Panc1 (cell line): Measurements from ENCODE around the gene FOCAD.

Experiments
- POLR2AphosphoS5 ChIP-seq: IDR thresholded peaks from 2 replicates; pipeline ENCODE4 v1.6.1; 2012; ENCODE audit warnings: mild to moderate bottlenecking, low read depth, low read length, moderate library complexity
- SIN3A ChIP-seq: IDR thresholded peaks from 2 replicates; pipeline ENCODE4 v1.6.1; 2012; ENCODE audit warnings: low read depth, mild to moderate bottlenecking, low read length, moderate library complexity, borderline replicate concordance; ENCODE audit not compliant: insufficient read depth
- TF ChIP-seq, protein P1 (sequence below): fragments of 450-650 bp; IDR thresholded peaks from 2 replicates; pipeline ENCODE4 v1.5.1; 2017; ENCODE audit warnings: mild to moderate bottlenecking
- TF ChIP-seq, protein P2 (sequence below), 2 experiments: IDR thresholded peaks; 2 replicates each; pipeline ENCODE4 v1.6.1; 2011 to 2012; ENCODE audit warnings: low read depth in 2 of 2, control low read depth in 1 of 2, low read length in 1 of 2, mild to moderate bottlenecking in 1 of 2, moderate library complexity in 1 of 2; ENCODE audit not compliant: insufficient read depth in 1 of 2

DNA sequence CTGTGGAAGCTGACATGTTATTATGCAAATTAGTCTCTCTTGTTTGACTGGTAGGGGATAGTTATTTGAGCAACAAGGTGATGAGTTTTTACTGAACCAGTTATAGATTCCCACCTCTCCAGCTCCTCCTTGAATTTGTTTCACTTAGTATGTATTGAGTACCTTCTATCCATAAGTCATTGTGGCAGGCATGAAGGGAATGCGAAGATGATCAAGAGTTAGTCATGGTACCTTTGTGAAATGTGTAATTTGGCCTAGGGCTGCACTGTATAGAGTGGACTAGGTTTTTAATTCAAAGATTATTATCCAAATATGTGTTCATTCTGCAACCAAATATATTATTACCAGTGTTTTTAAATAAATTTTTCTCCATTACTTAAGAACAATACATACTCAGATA is 237.3 kb downstream of the FOCAD start:
- TF ChIP-seq, protein P1, sequence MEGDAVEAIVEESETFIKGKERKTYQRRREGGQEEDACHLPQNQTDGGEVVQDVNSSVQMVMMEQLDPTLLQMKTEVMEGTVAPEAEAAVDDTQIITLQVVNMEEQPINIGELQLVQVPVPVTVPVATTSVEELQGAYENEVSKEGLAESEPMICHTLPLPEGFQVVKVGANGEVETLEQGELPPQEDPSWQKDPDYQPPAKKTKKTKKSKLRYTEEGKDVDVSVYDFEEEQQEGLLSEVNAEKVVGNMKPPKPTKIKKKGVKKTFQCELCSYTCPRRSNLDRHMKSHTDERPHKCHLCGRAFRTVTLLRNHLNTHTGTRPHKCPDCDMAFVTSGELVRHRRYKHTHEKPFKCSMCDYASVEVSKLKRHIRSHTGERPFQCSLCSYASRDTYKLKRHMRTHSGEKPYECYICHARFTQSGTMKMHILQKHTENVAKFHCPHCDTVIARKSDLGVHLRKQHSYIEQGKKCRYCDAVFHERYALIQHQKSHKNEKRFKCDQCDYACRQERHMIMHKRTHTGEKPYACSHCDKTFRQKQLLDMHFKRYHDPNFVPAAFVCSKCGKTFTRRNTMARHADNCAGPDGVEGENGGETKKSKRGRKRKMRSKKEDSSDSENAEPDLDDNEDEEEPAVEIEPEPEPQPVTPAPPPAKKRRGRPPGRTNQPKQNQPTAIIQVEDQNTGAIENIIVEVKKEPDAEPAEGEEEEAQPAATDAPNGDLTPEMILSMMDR, result no peak
- no peak for TF ChIP-seq POLR2AphosphoS5
- no peak for TF ChIP-seq SIN3A
- TF ChIP-seq, protein P2, sequence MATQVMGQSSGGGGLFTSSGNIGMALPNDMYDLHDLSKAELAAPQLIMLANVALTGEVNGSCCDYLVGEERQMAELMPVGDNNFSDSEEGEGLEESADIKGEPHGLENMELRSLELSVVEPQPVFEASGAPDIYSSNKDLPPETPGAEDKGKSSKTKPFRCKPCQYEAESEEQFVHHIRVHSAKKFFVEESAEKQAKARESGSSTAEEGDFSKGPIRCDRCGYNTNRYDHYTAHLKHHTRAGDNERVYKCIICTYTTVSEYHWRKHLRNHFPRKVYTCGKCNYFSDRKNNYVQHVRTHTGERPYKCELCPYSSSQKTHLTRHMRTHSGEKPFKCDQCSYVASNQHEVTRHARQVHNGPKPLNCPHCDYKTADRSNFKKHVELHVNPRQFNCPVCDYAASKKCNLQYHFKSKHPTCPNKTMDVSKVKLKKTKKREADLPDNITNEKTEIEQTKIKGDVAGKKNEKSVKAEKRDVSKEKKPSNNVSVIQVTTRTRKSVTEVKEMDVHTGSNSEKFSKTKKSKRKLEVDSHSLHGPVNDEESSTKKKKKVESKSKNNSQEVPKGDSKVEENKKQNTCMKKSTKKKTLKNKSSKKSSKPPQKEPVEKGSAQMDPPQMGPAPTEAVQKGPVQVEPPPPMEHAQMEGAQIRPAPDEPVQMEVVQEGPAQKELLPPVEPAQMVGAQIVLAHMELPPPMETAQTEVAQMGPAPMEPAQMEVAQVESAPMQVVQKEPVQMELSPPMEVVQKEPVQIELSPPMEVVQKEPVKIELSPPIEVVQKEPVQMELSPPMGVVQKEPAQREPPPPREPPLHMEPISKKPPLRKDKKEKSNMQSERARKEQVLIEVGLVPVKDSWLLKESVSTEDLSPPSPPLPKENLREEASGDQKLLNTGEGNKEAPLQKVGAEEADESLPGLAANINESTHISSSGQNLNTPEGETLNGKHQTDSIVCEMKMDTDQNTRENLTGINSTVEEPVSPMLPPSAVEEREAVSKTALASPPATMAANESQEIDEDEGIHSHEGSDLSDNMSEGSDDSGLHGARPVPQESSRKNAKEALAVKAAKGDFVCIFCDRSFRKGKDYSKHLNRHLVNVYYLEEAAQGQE (IDR thresholded peaks at IDR 0.05; ENCODE audit: insufficient read depth in 1 of 2, low read depth in 2 of 2, low read length in 1 of 2), result no peak
